HL-60/S4 (cell line): Measurements from ENCODE around the gene OTOA.
"Not testable (repeated sequence)": the region's sequence is repeated elsewhere in the genome, so short reads cannot be mapped to it uniquely, and the experiment has no call there.

Source experiments
- in situ Hi-C: fragments of 300-500 bp; cut with MboI; formaldehyde crosslinking; loops from 2 replicates; pipeline ENCODE4 v1.14.3; 2022; ENCODE audit warnings: low sequenced_read_pairs

Gene OTOA

GRCh38 chr16:21710938-21711337, 47.2 kb downstream of the OTOA start:
- in situ Hi-C loops, result no loop called here

- in situ Hi-C loops, result no loop called here
These were observed 50.0 kb downstream of the OTOA start for GRCh38 chr16:21713549-21714368.

- in situ Hi-C loops, result not testable (repeated sequence)
These were observed 50.5 kb downstream of the OTOA start for GRCh38 chr16:21714369-21714618.

- in situ Hi-C loops, result no loop called here
These were observed 53.8 kb downstream of the OTOA start for GRCh38 chr16:21717608-21718007.

- in situ Hi-C loops, result no loop called here
These were observed 55.5 kb downstream of the OTOA start for GRCh38 chr16:21719283-21719682.

GRCh38 chr16:21720533-21720932, 56.8 kb downstream of the OTOA start:
- in situ Hi-C loops, result no loop called here

GRCh38 chr16:21722771-21723455, 59.1 kb downstream of the OTOA start:
- in situ Hi-C loops, result no loop called here

- in situ Hi-C loops, result no loop called here
These were observed 59.8 kb downstream of the OTOA start for GRCh38 chr16:21723532-21723931.

GRCh38 chr16:21727344-21727743, 63.6 kb downstream of the OTOA start:
- in situ Hi-C loops, result no loop called here

- in situ Hi-C loops, result not testable (repeated sequence)
These were observed 67.5 kb downstream of the OTOA start for GRCh38 chr16:21731233-21731632.

GRCh38 chr16:21740637-21741036, 76.9 kb downstream of the OTOA start:
- in situ Hi-C loops, result not testable (repeated sequence)

- in situ Hi-C loops, result not testable (repeated sequence)
These were observed 92.7 kb downstream of the OTOA start for GRCh38 chr16:21756192-21757079.

- in situ Hi-C loops, result not testable (repeated sequence)
These were observed 93.4 kb downstream of the OTOA start for GRCh38 chr16:21757080-21757671.

- in situ Hi-C loops, result not testable (repeated sequence)
These were observed 104.5 kb downstream of the OTOA start for GRCh38 chr16:21768280-21768679.

- in situ Hi-C loops, result not testable (repeated sequence)
These were observed 105.0 kb downstream of the OTOA start for GRCh38 chr16:21768810-21769209.

- in situ Hi-C loops, result not testable (repeated sequence)
These were observed 105.5 kb downstream of the OTOA start for GRCh38 chr16:21769284-21769683.

GRCh38 chr16:21770584-21770983, 106.8 kb downstream of the OTOA start:
- in situ Hi-C loops, result not testable (repeated sequence)

- in situ Hi-C loops, result not testable (repeated sequence)
These were observed 108.9 kb downstream of the OTOA start for GRCh38 chr16:21772547-21773206.

- in situ Hi-C loops, result not testable (repeated sequence)
These were observed 109.4 kb downstream of the OTOA start for GRCh38 chr16:21773207-21773553.

- in situ Hi-C loops, result not testable (repeated sequence)
These were observed 116.8 kb downstream of the OTOA start for GRCh38 chr16:21780525-21780924.

GRCh38 chr16:21790506-21790905, 126.7 kb downstream of the OTOA start:
- in situ Hi-C loops, result not testable (repeated sequence)
